ENCODE results near the gene FOXP1.

- no peak for TF ChIP-seq POLR2A (IDR thresholded peaks at IDR 0.05; ENCODE audit: insufficient read depth in 1 of 2, low read depth in 2 of 2, low read length in 2 of 2)
- TF ChIP-seq DZIP1 (CRISPR knock-in tag; IDR thresholded peaks at IDR 0.05): no peak
- TF ChIP-seq ZBTB8A (CRISPR knock-in tag; IDR thresholded peaks at IDR 0.05; ENCODE audit: borderline replicate concordance, low read depth): no peak
- TF ChIP-seq CTCF (CRISPR knock-in tag; IDR thresholded peaks at IDR 0.05): no peak
- no peak for TF ChIP-seq MAFK (conservative IDR thresholded peaks at IDR 0.05 in 1 of 2, IDR thresholded peaks at IDR 0.05 in 1 of 2; ENCODE audit: low read length in 2 of 2)
- TF ChIP-seq CHD4 (IDR thresholded peaks at IDR 0.05; ENCODE audit: borderline replicate concordance, low read length): no peak
- no peak for TF ChIP-seq TFDP2 (CRISPR knock-in tag; IDR thresholded peaks at IDR 0.05)
- TF ChIP-seq ZNF275 (CRISPR knock-in tag; IDR thresholded peaks at IDR 0.05; ENCODE audit: borderline replicate concordance): no peak
- TF ChIP-seq RAD21 (CRISPR knock-in tag; IDR thresholded peaks at IDR 0.05): no peak
- no peak for TF ChIP-seq USF2 (IDR thresholded peaks at IDR 0.05; ENCODE audit: low read depth, low read length)
- no peak for TF ChIP-seq USF2 (CRISPR knock-in tag; IDR thresholded peaks at IDR 0.05; ENCODE audit: borderline replicate concordance)
- TF ChIP-seq HCFC1 (IDR thresholded peaks at IDR 0.05; ENCODE audit: low read depth, low read length): no peak
- TF ChIP-seq EZH2 (conservative IDR thresholded peaks at IDR 0.05; ENCODE audit: low read depth, low read length): no peak
- TF ChIP-seq CBX5 (CRISPR knock-in tag; IDR thresholded peaks at IDR 0.05; ENCODE audit: borderline replicate concordance): no peak
These were observed 310.1 kb downstream of the FOXP1 start for GRCh38 chr3:71273453-71273852.
